ENCODE results near the gene TMEM132D.

The TMEM132D gene

DNA sequence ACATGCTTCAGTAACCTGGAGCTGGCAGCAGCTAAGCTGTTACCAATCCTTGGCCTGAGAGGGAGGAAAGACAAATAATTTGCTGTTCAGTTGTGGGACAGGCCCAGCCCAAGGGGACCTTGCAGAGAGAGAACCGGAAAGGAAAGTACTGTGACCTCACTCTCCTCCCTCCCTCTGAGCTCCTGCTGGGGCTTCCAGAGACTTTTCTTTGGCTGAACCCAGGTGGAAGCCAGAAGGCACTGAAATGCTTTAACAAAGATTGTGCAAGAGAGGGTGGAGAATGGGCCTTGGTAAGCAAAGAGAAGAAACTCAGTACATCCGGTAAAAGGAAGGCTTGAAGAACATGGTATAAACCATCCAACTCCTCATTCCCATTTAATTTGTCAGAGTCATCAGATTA is 593.5 kb downstream of the TMEM132D start:
- DNase-seq = no peak

- DNase-seq = no peak
Measured at GRCh38 chr12:129305851-129306250, 598.0 kb downstream of the TMEM132D start.

DNA sequence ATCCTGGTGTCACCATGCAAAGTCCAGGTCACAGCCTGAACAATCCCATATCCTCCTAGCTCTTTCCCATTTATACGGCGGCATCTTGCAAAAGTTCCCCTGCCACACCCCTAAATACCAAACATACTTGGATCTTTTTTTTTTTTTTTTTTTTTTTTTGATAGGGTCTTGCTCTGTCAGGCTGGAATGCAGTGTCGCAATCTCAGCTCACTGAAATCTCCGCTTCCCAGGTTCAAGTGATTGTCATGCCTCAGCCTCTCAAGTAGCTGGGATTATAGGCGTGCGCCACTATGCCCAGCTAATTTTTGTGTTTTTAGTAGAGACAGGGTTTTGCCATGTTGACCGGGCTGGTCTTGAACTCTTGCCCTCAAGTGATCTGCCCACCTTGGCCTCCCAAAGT is 599.3 kb downstream of the TMEM132D start:
- no peak for DNase-seq

GRCh38 chr12:129300011-129300410 is 603.8 kb downstream of the TMEM132D start:
- DNase-seq = no peak

DNA sequence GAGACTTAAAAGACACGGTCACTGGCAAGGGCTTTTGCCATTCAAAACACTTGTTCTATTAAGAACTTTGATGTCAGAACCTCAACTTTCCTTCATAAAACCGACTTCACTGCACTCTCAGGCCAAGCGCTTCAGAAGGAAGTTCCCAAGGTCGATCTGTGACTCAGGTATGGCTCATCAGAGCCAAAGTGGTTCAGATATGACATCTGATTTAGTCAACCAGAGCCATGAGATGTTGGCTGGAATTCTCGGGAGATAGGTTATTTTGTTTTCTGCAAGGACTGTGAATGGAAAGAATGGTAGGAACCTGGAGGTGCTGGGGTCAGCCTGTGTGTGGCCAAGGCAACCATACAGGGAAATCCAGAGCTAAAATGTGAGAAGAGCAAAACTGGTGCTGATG is 604.9 kb downstream of the TMEM132D start:
- no peak for DNase-seq

- no peak for DNase-seq
Measured at GRCh38 chr12:129296671-129297070, 607.2 kb downstream of the TMEM132D start.

GRCh38 chr12:129294868-129295267 is 609.0 kb downstream of the TMEM132D start:
- DNase-seq = no peak

DNA sequence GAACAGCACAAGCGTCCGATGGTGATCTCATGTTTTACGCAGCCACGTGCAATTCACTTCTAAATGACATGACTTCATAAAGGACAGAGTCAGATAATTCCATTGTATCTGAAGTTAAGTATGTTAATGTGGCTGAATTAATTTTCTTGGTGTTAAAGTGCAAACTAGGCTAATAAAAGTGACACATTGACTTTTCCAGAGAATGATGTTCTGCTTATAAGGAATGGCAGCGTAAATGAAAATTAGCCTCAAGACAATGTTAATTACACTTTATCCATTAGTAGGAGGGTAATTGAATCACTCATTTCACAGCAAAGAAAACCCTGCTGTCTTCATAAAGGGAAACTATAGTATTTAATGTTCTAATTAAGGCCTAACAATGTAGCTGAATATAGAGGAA is 624.1 kb downstream of the TMEM132D start:
- no peak for DNase-seq

DNA sequence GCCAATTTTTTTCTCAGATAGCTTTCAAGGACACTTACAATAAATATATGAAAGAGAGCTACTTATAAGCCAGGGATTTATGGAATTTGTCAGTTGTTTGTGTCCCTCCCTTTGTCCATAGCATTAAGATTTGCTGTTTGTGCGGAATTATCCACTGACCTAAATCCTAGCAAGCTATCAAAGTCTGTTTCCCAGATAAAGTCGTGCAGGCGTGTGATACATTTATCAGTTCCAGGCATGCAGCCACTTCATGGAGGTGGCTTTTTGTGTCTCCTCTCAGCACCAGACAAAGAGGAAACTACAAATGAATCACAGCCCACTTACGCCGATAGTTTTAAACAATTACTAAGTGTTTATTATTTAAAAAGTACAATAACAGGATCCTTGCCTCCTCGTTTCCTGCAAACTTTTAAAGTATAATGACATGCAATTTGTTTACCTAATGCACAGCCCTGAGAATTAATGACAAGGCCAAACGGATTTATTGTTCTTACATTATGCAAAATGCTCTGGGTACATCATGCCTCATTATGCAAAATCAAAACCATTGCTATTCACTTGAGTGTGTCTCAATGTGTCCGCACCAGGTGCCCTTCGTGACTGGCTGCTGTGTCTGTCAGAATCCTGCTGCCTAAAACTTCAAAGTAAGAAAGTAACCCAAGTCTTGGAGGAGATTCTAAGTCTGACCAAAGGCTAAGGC is 627.3 kb downstream of the TMEM132D start:
- no peak for DNase-seq

DNA sequence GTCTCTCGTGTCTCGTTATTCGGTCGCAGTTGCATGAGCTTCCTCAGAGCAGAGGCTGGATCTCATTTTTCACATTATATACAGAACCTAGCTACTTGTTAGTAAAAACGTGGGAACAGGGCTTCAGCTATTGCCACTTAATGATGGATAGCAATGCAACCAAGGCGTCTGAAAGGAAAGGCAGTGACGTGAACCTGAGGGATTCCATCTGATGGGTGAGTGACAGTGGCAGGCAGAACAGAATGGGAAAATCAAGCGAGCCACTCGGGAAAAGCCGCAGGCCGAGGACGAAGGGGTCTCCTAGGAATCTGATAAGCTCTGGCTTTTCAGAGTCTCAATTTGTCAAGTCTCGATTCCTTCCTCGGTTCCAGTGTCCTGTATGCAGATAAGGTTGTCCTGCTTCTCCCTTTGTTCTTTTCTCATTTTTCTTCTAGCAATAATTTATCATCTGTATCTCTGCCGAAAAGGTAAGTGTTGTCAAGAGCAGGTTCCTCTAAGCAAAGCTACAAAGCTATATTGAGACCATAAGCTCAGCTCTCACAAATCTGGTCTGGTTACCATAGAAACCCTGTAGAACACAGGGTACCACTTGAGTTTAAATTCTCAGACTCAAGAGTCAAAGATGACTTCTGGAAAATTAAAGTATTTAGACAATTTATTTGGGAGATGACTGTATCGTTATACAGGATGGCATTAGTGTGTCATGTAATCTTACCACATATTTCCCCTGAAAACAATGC is 633.9 kb downstream of the TMEM132D start:
- no peak for DNase-seq

- no peak for DNase-seq
Measured at GRCh38 chr12:129258781-129259318, 645.0 kb downstream of the TMEM132D start.

DNA sequence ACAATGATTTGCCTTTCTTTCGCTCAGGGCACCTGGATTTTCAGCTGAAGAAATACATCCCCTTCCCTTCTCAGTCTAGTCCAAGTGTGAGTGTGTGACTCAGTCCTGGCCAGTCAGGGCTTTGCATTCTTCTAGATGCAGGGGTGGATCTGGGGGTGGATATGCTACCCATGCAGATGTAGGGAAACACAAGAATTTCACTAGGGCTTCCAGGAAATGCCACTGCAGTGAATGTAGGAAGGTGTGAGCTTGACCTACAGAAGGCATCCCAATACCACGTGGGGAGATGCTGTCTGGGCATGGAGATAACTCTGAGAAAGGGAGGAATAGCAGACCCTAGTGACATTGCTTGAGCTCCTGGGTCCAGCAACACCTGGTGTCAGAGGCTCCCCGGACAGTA is 646.3 kb downstream of the TMEM132D start:
- DNase-seq = no peak

- no peak for DNase-seq
Measured at GRCh38 chr12:129246630-129247029, 657.2 kb downstream of the TMEM132D start.

GRCh38 chr12:129245769-129246168 is 658.1 kb downstream of the TMEM132D start:
- no peak for DNase-seq

DNA sequence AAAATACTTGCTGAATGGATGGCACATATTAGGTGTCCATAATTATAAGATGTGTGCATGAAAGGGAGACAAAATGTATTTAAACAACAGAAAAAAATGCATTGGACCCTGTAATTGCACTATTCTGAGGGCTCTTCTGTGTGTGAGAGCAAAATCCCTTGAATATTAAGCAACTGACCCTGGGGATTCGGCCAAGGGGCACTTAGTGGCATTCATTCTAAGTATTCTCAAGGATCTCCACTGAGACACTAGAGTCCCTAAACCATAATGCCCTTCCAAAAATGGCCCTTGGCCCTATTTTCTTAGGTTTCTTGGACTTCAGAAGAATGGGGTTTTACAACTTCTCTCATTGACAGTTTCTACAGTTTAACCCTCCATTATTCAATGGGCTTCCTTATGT is 662.0 kb downstream of the TMEM132D start:
- DNase-seq = no peak

DNA sequence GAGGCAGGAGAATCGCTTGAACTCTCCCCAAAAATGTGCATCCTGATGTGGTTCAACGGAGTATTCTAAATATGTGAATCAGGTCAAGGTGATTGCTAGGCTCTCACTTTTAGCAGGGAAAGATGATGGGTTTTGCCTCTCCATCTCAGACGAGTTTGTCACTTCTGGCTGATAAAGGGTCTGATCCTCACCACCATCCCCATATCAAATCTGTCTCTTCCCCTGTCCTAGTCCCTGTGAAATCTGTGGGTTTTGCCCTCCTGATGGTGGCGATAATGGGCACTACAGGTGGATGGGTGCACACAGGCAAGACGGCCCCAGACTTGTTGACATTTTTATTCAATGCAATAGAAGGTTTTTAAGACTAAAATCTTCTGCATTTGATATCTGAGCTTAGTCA is 665.9 kb downstream of the TMEM132D start:
- DNase-seq = no peak

GRCh38 chr12:129234209-129234608 is 669.6 kb downstream of the TMEM132D start:
- DNase-seq = no peak

DNA sequence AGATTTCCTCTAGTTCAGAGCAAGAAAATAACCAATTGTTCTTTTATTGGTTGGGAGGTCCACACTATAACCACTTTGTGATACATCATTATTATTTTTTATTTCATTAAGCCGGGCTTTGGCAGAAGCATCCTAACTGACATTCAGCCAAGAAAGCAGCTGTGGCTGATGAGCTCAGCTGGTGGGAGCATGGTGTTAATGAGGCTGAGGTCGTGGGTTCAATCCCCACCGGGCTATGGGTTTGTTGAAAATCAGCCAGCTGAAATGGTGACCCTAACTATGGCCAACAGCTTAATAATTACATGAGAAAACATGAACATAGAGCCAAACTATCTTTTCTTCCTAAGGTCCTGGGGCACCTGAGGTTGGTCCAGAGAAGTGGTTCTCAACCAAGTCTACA is 672.3 kb downstream of the TMEM132D start:
- DNase-seq = no peak

- no peak for DNase-seq
Measured at GRCh38 chr12:129230995-129231394, 672.8 kb downstream of the TMEM132D start.

DNA sequence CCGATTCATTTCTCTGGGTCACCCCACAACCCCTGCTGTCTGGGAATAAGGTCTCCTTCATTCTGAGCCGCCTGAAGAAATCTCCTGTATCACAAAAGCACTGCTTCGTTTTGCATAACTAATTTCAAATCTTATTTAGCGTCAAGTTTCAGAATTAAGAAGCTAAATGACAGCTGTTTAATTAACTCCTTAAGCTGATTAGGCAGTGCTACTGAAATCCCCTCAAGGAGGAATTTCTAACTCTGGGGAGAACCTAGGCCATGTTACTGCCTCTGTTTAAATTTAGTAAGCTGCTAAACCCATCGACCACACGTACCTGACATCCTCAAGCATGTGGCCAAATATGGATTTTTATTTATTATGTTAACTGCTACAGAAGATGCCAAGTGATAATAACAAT is 677.0 kb downstream of the TMEM132D start:
- no peak for DNase-seq

- no peak for DNase-seq
Measured at GRCh38 chr12:129226005-129226404, 677.8 kb downstream of the TMEM132D start.

GRCh38 chr12:129215556-129215955 is 688.3 kb downstream of the TMEM132D start:
- DNase-seq = no peak

DNA sequence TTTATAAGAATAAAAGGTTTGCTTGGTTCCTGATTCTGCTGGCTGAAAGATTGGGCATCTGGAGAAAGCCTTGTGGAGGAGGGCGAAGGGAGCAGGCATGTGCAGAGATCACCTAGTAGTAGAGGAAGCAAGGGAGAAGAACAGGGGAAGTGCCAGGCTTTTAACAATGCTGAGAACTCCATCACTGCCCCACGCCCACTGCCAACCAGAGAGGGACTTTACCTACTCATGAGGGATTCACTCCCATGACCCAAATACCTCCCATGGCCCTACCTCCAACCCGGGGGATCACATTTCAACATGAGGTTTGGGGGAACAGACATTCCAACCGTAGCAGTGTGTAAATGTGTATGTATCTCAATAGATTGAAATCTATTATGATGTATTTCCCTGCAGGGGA is 690.3 kb downstream of the TMEM132D start:
- DNase-seq = no peak

DNA sequence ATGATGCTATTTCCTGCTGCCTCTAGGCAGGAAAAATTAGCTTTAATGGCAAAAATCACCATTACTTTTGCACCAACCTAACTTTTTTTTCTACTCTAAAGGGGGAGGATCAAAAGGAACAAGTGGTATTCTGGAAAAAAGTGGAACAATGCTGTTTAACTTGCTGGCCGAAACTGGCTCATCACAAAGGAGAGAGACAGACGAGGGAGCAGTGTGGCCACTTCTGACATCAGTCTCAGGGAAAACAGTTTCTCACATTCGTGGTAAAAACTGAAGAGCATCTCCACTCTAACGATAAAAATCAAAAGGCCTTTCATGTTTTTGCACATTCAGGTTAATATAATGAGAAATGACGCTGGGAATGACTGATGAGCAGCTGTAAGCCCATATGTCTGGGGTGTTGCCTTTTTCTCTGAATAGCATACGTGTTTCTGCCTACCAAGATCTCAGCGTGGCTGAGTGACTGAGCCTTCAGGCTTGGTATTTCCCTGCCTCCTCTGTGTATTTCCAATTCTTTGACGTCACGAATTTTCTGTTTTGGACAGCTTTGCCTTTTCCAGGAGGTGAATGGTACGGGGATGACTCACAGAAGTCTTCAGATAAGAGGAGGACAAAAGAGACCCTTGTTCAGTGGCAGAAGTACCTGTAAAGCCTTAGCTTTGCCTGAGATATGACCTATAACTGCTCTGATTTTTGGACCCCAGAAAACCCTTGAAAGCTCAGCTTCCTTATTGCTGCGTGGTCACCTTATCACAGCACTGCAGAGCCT is 691.8 kb downstream of the TMEM132D start:
- DNase-seq = no peak

Measured in activated CD8-positive, alpha-beta memory T cell treated with anti-CD3 and anti-CD28 coated beads, Interleukin-2, amount 50 U/mL, for 4 hours (primary cell).